Airway epithelial cell (primary cell): ENCODE measurements around the gene FOXR1. TPM values are rescaled to one million over a fixed set of nuclear protein-coding genes. Genes with fewer than 3 reads are reported as not detected.

ENCODE experiments used
- total RNA-seq: library from RNA; depleted of rRNA; stranded (reverse); fragments of >200 nt; gene quantifications from 2 replicates; pipeline ENCODE4 v1.2.3, GENCODE V29; 2015

Gene FOXR1, protein sequence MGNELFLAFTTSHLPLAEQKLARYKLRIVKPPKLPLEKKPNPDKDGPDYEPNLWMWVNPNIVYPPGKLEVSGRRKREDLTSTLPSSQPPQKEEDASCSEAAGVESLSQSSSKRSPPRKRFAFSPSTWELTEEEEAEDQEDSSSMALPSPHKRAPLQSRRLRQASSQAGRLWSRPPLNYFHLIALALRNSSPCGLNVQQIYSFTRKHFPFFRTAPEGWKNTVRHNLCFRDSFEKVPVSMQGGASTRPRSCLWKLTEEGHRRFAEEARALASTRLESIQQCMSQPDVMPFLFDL
- not detected in 2 replicates for total RNA-seq

GRCh38 chr11:118971646-118972045 lies at the start of gene FOXR1:
Gene FOXR1, plus strand, starts transcription at chr11:118971761. Its CDS starts 171 bp downstream, at chr11:118971932.

DNA sequence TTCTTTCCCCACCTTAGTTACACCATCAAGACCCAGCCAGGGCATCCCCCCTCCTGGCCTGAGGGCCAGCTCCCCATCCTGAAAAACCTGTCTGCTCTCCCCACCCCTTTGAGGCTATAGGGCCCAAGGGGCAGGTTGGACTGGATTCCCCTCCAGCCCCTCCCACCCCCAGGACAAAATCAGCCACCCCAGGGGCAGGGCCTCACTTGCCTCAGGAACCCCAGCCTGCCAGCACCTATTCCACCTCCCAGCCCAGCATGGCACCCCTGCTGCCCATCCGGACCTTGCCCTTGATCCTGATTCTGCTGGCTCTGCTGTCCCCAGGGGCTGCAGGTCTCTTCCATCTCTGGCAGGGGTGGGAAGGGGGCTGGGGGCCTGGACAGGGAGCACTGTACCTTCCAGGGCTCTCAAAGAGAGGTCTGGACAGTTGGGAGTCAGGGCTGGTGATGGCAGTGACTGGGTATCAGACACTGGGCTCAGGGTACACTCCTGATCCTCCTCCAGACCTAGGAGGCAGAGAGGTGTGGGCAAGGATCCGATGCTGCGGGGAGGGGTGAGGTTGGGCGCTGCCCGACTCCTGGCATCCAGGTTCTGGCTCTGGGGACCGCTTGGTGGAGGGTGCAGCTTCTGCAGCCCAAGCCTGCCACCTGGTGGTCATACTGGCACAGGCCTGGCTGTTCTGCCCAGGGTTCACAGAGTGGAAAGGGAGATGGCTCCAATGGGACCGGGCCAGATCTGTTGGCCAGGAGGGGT lies 15.3 kb upstream of the FOXR1 start, which contains the start of gene UPK2:
Gene UPK2, plus strand, starts transcription at position 205 of the 753 bp plus-strand sequence. Its CDS starts 53 bp downstream, at position 258.

GRCh38 chr11:118997627-118998387 lies 26.2 kb downstream of the FOXR1 start, which contains the start of gene CENATAC:
Gene CENATAC, plus strand, starts transcription at chr11:118998138. Its CDS starts 60 bp downstream, at chr11:118998198.

DNA sequence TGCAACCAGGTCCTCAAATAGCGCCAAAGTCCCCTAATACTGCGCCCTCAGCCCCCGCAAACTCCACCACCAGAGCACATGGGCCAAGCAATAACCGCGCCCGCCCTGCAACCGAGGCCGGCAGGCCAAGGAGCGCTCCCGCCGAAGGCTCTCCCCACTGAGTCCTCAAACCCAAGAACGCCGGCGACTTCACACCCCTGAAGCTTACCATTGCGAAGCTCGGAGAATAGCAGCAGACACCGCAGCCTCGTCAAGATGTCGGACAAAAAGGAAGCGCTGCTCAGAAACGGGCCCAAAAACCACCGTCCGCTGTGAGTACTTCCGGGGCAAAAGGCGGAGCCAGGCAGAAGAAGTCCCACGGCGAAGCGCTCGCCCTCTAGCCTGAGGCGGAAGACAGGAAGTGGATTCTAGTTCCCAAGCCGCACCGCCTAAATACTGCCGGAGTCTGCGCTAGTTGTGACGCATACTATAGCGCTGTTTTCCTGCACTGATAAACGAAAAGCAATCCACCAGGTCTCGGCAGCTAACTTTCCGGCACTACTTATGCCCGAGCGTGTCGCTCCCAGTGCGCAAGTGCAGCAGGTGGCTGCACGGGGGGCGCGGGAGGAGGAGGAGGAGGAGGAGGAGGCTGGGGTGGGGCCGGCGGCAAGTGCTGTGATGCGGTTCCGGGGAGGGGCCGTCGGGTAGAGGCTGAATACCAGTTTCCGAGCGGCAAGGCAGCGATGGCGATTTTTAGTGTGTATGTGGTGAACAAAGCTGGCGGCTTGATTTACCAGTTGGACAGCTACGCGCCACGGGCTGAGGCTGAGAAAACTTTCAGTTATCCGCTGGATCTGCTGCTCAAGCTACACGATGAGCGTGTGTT lies 46.7 kb downstream of the FOXR1 start, which contains the start of the genes RPS25 and TRAPPC4:
Gene RPS25, minus strand, starts transcription at position 270 of the 865 bp plus-strand sequence. Its CDS starts 59 bp downstream, at position 211.
Gene TRAPPC4, plus strand, starts transcription at position 693 of the 865 bp plus-strand sequence. Its CDS starts 30 bp downstream, at position 723.

DNA sequence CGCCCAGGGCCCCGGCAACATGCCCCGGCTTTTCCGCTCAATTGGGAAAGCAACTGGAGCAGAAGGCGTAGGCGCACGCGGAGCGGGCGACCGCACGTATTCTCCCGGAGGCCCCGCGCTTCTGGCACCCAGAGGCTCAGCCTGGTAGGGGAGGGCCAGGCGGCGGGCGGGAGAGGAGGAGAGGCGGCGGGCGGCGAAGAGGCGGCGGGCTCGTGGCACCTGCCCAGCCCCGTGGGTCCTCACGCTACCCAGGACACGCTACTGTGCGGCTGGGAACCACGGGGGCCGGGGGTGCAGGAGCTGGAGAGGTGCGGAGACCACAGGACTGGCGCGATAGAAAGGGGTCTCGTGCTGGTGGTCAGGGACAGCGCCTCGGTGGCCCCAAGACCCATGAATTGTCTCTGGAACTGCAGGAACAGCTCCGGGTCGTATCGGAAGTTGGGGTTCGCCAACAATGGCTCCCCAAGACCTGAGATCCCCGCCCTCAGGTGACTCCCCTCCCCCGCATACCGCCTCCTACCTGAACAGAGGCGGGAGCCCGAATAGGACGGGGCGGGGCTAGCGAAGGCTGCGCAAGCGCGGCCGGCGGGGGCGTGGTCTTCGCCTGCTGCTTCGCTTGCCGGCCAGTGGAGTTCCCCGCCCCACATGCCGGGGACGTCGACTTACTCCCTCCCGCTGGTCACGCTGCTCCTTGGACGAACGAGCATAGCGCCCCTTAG lies 58.9 kb downstream of the FOXR1 start, which contains the start of gene SLC37A4:
Gene SLC37A4, minus strand, starts transcription at position 549 of the 719 bp plus-strand sequence.

Other genes starting within 250 kb of the FOXR1 start
- gene DDX6, start 180.6 kb upstream of the FOXR1 start, total RNA-seq: 41.9 and 70.8 TPM in 2 replicates
- not detected in 2 replicates for gene CXCR5, start 87.9 kb upstream of the FOXR1 start, total RNA-seq
- gene BCL9L, start 45.8 kb upstream of the FOXR1 start, total RNA-seq: 31.6 and 51.8 TPM in 2 replicates
- gene UPK2, start 15.5 kb upstream of the FOXR1 start, total RNA-seq: 0.37 and 0.56 TPM in 2 replicates
- gene CENATAC, start 26.4 kb downstream of the FOXR1 start, total RNA-seq: 7.0 and 11.4 TPM in 2 replicates
- gene RPS25, start 46.6 kb downstream of the FOXR1 start, total RNA-seq: 2,356 and 2,509 TPM in 2 replicates
- 102 and 106 TPM in 2 replicates for gene TRAPPC4, start 47.0 kb downstream of the FOXR1 start, total RNA-seq
- gene SLC37A4, start 59.1 kb downstream of the FOXR1 start, total RNA-seq: 37.6 and 39.3 TPM in 2 replicates
- gene HYOU1, start 85.4 kb downstream of the FOXR1 start, total RNA-seq: 98.8 and 112 TPM in 2 replicates
- gene VPS11, start 96.1 kb downstream of the FOXR1 start, total RNA-seq: 14.8 and 17.8 TPM in 2 replicates
- 10.5 and 27.9 TPM in 2 replicates for gene HMBS, start 113.1 kb downstream of the FOXR1 start, total RNA-seq
- 28.2 and 33.6 TPM in 2 replicates for gene DPAGT1, start 130.1 kb downstream of the FOXR1 start, total RNA-seq
- 5.0 and 5.8 TPM in 2 replicates for gene C2CD2L, start 135.6 kb downstream of the FOXR1 start, total RNA-seq
- 5.2 and 17.0 TPM in 2 replicates for gene HINFP, start 149.8 kb downstream of the FOXR1 start, total RNA-seq
- 0.42 and 0.79 TPM in 2 replicates for gene ABCG4, start 177.3 kb downstream of the FOXR1 start, total RNA-seq
- gene NLRX1, start 197.0 kb downstream of the FOXR1 start, total RNA-seq: 21.8 and 28.5 TPM in 2 replicates
- gene NHERF4, start 213.7 kb downstream of the FOXR1 start, total RNA-seq: not detected in 2 replicates
- gene CBL, start 234.6 kb downstream of the FOXR1 start, total RNA-seq: 7.5 and 10.3 TPM in 2 replicates